Stimulated activated CD4-positive, alpha-beta T cell treated with anti-CD3 and anti-CD28 coated beads, Interleukin-12 subunit alpha, Interleukin-12 subunit beta, amount 100 ng/mL, for 24 hours (primary cell): ENCODE results near the gene CSRP1.

Source experiments
- DNase-seq, 2 experiments: peaks; one replicate each; pipeline ENCODE4 v3.0.0-alpha.2; 2020; ENCODE audit warnings: low read depth in 2 of 2

Gene CSRP1

DNA sequence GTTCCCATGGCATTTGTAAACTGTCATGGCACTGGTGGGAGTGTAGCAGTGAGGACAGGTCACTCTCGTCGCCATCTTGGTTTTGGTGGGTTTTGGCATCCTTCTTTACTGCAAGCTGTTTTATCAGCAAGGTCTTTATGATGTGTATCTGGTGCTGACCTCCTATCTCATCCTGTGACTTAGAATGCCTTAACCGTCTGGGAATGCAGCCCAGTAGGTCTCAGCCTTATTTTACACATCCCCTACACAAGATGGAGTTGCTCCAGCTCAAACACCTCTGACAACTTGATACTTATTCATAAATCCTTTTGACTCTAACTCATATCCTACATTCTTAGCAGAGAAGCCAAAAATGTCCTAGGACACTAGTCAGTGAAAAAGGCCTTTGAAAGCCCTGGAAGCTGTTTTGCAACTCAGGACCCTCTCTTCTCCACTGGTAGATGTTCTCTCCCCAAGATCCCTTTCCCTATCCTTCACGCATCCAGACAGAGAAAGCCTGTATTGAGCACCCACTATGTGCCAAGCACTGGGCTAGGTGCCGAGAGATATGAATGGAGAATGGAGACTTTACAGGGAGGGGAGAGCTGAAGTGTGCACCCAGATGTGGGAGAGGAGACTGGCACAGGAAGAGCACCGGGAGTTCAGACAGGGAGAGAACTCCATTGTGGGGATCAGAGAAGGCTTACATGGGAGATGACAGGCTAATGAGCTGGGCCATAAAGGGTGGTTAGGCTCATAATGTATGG lies 6.7 kb upstream of the CSRP1 start:
- no peak for DNase-seq

DNA sequence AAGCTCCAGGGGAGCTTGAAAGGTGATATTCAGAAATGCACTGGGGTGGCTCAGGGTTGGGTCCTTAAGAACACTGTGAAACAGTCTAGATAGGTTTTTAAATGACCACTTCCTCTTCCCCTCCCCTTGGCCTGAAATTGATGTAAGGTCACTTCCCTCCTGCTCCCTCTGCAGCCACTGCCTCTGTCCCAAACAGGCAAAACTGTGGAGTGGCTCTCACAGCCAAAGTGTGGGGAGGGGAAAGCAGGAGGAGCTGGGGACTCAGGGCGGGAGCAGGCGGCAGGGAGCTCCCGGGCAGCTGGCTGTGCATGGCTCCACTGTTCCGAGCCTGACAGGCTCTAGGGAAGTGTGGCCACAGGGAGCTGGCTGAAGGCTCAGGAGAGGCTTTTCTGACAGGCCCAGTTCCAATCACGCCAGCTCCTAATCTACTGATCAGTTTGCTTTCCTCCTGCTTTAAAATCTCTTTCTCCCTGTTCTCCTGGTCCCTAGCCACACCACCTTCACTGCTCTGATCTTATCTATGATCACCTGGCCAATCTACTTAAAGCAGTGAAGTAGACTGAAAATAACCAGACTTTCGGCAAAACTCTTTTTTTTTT lies 5.1 kb upstream of the CSRP1 start:
- no peak for DNase-seq

DNA sequence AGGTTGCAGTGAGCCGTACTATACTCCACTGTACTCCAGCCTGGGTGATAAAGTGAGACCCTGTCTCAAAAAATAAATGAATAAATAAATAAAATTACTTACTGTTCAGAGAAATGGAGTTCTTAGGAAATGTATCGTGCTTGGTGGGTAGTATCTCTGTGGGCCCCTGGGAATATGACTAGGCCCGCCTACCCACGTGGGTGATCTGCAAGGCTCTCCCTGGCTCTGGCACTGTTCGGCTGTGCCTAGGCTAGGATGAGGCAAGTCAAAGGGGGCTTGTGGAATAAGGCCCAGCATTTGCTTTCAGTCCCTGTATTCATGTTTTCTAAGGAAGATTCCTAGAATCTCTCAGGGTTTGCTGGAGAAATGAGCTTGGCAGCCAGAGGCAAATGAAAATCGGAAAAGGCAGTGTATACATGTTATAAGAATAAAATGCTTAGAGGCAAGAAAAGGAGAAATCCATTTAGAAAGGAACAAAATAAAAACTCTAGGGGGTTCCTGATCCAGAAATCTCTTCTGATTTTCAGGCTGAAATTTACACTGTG lies 4.5 kb upstream of the CSRP1 start:
- no peak for DNase-seq

DNA sequence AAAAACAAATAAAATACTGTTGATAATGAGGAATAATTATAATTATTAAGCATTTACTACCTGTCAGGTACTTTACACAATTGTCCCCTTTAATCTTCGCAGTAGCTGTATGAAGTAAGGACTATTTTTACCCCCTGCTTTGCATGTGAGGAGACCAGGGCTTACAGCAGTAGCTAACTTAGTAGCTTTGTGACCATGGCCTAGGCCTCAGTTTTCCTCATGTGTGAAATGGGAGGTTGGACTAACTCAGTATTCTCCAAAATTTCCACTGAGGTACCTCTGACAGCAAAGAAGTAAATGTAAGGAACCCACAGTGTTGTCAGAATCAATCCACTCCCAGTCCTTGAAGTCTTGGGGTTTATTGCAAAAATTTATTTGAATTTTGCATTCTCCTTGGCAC lies 3.8 kb upstream of the CSRP1 start:
- DNase-seq = no peak

DNA sequence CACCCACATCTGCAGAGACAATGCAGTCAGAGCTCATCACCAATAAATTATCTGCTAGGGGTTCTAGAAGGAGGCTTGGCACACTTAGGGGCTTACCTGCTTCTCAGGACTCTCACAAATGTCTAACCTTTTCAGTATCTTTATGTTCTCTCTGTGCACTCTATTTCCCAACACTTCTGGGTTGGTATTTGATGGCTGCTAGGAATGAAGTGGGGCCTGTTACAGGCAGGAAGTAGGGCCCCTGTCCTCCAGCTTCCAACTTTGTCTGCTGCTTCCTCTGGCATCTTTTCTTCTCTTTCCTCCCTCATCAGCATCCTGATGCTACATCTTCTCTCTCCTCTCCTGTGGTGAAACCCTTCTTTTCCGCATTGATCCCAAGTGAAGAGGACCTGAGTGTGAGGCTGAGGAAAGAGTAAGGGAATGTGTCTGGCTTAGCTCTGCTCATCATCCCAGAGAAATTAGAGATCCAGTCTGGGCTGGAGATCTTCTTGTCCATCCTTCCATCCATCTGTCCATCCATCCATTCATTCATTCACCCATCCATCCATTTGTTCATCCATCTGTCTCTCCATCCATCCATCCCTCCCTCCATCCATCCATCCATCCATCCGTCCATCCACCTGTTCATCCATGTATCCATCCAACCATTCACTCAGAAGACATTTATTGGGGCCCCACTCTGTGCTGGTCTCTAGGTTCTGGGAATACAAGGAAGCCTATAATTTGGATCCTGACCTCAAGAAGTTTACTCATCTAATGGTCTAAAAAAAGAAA lies 2.9 kb upstream of the CSRP1 start:
- no peak for DNase-seq

DNA sequence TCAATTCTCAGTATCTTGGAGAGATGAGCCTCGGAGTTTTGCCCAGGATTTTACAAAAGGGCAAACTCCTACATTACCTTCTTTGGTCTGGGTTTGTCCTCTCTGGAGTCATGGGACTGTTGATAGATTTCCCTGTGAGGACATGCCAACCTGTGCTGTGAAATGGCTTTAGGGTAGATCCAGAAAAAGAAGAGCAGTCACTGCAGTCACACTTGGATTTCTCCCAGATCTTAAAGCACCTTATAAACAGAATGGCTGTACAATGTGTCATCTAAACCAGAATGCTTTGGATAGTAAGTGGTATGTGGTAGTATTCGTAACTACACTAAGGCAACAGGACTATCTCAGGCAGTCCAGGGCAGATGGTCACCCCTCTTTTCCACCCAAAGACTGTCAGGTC lies 1.9 kb upstream of the CSRP1 start:
- no peak for DNase-seq

DNA sequence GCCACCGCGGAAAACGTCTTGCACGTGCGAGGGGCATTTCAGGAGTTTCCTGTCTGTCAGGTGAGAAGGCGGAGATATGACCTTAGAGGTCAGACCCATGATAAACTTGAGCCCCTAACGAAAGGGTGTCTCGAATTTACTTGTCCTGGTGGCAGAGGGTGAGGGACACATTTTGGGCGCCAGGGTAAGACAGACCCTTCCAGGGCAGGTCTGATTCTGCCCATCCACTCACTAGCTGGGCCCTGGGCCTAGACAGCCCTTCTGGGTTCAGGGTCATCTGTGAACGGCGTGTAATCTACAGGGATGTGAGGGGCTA lies 395 bp upstream of the CSRP1 start:
- DNase-seq = no peak

DNA sequence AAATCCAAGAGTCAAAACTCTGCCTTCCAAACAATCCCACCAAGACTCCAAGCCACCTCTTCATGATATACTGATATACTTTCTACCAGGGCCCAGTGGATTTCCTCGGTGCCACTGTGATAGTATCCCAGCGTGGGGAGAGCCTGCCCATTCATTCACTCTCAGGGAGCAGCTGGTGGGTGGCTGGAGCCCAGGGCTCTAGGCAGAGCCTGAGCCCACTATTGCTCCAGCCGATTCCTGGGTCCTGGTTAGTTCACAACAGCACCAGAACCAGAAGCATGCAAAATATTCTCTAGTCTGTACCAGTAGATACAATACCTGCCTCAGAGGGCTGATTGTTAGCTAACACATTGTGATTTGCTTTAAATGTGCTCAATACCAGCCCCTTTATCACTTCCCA lies 831 bp downstream of the CSRP1 start:
- DNase-seq = no peak

DNA sequence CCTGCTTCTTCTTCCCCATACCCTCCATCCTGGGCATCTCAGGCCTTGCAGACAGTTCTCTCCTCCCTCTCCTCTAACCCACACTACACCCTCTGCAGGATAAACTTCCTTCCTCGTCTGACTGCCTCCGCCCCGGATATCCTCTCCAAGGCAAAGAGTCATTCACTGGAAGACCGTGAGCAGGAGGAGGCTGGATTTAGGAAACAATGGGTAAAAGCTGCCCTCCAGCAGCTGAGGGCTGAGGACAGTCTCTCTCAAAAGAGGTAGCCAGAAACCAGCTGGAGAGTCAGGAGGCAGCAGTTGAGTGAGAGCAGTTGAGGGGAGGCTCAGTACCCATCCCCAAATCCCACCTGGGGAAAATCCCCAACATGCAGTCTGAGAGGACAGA lies 1.4 kb downstream of the CSRP1 start:
- DNase-seq = no peak

DNA sequence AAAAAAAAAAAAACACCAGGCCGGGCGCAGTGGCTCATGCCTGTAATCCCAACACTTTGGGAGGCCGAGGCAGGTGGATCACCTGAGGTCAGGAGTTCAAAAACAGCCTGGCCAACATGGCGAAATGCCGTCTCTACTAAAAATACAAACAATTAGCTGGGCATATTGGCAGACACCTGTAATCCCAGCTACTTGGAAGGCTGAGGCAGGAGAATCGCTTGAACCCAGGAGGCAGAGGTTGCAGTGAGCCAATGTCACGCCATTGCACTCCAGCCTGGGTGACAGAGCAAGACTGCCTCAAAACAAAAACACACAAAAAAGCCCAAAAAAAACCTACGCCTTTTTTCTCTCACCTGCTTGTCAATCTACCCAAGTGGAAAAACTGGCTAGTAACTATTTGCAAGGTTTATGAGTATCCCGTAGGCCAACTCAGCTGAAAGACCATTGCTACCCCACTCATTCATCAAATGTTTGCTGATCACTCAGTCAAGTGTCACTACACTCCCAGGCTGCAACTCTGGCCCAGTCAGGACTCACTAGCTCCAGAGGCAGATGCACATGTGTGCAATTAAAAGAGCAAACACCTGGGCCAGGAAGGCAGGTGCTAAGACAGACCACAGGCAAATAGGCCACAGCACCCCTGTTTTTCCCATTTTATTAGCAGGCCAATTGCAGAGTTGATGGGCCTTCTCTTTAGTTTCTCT lies 2.0 kb downstream of the CSRP1 start:
- no peak for DNase-seq

DNA sequence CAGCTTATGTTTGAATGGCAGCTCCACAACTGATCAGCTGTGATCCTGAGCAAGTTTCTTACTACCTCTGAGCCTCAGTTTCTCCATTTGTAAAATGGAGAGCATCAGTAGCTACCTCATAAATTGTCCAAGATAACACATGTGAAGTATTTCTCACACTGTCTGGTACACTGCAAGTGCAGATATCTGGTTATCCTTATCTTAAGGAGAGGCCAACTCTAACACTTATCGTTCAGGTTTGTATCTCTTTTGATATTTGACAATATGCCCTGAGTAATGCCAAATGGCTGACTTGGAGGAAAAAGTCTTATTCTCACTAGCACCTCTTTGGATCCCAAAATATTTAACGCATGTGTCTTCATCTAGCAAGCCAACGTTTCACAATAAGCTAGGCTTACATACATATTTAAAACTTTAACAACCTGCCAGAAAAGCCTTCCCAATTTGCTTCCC lies 2.7 kb downstream of the CSRP1 start:
- DNase-seq = no peak

DNA sequence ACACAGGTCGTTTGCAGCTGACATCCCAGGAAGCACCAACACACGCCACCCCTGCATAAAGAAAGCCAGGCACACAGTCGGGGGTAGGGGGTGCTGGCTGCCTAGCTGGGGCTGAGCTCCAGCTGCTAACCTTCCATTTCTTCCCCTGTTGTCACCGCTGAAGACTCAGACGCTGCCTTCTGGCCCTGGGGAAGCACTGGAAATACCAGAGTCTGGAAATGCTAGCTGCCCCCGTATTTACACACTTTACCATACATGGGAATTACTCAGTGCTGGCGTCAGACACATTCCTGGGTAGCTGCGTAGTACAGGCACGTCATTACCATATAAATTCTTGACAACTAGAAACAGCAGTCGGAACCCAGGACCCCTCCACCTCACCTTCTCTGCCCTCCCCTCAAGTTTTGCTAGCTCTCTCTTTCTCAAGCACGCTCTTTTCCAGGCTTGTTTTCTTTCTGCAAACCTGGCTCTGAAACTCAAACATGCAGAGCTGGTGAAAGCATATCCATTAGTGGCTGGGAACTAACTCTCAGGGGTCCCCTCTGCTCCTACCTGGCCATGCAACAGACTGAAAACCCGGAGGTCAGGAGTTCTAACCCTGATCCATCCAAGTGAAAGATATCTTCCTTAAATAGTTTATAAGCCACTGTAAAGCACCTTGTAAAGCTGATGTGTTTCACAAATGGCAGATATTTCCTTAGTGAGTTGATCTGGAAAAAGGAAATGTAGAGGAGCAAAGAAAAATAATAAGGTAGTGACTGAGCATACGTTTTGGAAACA lies 3.3 kb downstream of the CSRP1 start:
- DNase-seq = no peak

DNA sequence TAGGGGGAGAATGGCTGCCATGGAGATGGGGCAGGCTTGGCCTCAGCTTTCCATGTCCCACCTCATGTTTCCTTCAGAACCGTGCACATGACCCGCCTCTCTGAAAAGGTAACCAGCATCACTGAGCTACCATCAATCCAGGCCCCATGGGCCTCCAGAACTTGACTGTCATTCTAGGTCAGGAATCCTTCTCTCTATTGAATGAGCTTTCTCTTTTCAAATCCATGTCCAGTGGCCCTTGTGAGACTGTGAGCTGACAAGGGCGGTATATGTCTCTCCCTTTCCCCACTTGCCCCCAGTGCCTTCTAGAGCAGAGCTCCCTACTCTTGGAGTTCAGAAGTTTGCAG lies 4.4 kb downstream of the CSRP1 start:
- DNase-seq = no peak

DNA sequence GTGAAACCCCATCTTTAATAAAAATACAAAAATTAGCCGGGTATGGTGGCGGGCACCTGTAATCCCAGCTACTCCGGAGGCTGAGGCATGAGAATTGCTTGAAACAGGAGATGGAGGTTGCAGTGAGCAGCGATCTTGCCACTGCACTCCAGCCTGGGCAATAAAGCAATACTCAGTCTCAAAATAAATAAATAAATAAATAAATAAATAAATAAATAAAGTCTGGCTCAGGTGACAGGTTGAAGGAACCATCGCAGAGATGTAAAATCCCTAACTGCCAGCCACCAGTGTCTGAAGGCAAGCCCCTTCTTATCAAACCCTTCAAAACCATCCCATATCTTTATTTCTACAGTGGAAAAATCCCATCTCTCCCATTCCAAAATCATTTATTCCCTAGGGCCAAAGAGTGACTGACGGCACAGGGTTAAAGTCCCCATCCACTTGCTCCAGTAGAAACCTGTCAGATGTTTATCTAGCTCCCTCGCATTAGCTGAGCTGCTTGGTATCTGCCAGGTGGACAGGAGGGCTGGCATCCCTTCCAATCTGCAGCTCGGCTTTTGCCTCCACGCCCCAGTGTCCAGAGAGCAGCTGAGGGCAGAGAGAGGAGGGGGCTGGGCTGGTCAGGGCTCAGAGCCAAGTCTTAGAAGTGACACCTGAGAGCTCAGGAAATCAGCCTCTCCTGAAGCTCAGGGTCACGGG lies 5.0 kb downstream of the CSRP1 start:
- no peak for DNase-seq

DNA sequence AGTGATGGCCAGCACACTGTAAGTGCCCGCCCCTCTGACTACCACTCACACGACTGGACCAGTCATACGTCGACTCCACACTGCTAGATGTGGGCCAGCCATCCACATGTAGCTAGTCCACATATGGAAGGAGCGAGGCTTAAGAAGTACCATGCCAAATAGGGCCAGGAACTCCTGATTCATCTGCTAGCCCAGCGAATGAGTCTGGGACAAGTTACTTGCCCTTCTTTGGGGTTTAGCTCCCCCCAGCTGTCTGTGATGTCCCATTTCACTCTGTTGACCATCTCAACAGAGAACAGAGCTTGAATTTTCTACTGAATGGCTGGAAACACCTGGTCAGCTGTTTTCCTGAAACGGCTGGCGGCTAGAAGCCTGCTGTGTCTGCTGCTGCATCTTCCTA lies 5.8 kb downstream of the CSRP1 start:
- DNase-seq = no peak

DNA sequence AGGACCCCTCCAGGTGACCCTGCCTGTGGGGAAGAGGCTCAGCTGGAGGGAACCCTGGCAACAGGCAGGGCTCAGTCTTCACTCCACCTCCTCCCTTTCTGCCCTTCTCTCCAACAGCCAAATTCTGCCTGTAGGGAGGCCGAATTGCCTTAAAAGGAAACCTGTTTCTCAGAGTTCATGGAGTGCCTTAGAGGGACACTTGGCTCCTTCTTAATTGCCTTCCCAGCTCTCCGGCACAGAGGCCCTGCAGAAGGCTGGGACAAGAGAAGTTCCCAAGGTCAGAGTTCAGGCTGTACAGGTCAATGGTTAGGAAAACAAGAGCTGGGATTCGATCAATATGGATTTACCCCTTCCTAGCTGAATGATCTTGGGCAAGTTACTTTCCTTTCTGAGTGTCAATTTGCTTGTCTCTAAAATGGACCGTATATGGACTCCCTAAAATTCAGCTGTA lies 6.2 kb downstream of the CSRP1 start:
- no peak for DNase-seq

DNA sequence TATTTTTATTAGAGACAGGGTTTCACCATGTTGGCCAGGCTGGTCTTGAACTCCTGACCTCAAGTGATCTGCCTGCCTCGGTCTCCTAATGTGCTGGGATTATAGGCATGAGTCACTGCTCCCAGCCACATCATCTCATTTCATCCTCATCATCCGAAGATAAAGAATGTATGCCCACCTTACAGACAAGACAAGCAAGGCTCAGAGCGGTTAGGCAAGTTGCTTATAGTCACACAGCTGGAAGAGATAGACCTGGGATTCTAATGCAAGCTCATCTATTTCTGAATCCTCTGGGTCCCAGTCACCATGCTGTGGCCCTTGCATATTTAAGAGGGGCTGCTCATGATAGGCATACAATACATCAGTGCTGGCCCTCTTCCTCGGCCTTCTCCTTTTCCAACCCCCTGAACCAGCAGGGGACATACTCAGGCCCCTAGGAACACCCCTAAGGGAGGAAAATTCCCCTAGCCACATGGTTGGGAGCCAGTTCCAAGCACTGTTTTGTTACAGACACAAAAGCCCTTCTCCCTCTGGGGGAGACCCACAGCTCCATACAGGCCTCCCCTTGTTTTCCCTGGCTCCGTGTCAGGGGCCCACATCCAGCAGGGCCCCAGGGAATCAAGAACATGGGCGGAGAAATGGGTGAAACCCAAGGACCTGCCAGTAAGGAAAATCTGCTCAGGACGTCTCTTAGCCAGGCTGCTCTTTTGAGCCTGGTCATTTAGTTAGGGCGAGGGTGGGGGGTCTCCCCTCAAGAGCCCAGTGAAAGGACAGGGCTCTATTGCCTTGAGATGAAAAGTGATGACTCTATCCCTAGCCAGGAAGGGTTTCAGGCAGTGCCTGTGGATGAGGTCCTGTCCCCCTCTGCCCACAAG lies 6.9 kb downstream of the CSRP1 start:
- DNase-seq = no peak

DNA sequence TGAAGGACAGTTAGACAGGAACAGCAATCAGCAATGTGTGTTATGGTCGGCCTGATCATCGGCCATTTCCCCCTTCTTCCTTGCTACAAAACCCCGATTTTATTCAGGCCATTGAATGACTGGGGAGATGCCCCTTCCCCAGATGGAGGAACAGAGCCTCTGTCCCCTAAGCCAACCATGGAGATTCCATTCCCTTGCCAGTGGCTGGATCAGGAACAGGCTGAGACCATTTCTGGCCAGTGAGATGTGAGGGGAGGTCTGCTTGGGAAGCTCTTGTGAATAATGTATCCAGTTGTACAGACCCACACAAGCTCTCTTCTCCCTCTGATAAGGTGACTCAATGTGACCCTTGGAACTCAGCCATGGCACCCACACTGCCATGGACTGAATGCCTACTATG lies 7.7 kb downstream of the CSRP1 start:
- no peak for DNase-seq

DNA sequence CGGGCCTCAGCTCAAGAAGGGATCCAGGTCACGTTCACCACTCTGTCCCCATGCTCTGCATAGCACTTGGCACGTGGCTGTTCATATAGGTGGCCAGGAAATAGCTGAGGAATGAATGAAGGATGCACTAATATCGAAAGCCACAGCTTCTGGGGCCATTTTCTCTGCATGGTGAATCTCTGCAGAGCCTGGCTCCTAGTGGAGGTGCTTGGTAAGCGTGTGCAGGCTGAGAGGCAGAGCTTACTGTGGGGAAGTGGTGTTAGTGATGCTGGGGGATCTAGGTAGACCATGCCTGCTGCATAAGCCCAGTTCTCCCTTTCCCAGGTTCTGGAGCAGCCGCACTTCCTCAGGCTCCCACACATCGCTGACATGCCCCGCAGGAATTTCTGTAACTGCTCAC lies 8.3 kb downstream of the CSRP1 start:
- no peak for DNase-seq

DNA sequence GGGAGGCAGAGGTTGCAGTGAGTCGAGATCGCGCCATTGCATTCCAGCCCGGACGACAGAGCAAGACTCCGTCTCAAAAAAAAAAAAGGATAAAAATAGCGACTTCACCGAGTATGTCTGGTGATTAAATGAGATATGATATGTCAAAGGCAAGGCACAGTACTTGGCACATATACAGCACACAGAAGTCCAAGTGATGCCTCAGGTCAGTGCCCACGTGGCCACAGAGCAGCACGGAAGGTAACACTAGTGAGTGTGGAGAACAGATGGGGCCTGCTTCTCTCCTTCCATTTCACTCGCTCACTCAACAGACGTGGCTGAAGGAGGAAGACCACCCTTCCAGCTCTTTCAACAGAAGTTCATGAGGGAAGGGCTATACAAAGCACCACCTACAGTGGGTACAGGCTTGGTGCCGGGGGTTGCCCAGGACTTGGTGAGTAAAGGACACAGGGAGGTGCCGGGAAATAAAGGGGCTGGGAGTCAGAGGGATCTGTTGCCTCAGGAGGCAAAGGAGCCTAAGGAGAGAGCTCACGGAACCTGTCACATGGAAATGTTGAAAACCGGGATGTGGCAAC lies 8.9 kb downstream of the CSRP1 start:
- DNase-seq = no peak
